Trophoblast cell (in vitro differentiated cells and primary cell): ENCODE measurements around the gene DAAM1.

Source experiments
- DNase-seq, 2 donors: peaks; one replicate each; pipeline ENCODE4 v3.0.0-alpha.2; 2016
- H2AFZ ChIP-seq: 2 replicates; pipeline ENCODE4 v1.6.1; 2013; ENCODE audit warnings: low read length, moderate library complexity, mild to moderate bottlenecking; ENCODE audit not compliant: insufficient read depth, poor library complexity
- H2AK5ac ChIP-seq: 2 replicates; pipeline ENCODE4 v1.6.1; 2013; ENCODE audit warnings: mild to moderate bottlenecking, low read length
- H2BK120ac ChIP-seq: 2 replicates; pipeline ENCODE4 v1.6.1; 2013; ENCODE audit warnings: low read length, mild to moderate bottlenecking, moderate library complexity; ENCODE audit not compliant: insufficient read depth, poor library complexity
- H2BK12ac ChIP-seq: 2 replicates; pipeline ENCODE4 v1.6.1; 2013; ENCODE audit warnings: mild to moderate bottlenecking, low read length, moderate library complexity
- H2BK5ac ChIP-seq: 2 replicates; pipeline ENCODE4 v1.6.1; 2013; ENCODE audit warnings: low read length, low read depth, moderate library complexity, mild to moderate bottlenecking; ENCODE audit not compliant: poor library complexity
- H3K14ac ChIP-seq: 2 replicates; pipeline ENCODE4 v1.6.1; 2013; ENCODE audit warnings: mild to moderate bottlenecking, low read length
- H3K18ac ChIP-seq: 2 replicates; pipeline ENCODE4 v1.6.1; 2013; ENCODE audit warnings: mild to moderate bottlenecking, low read length
- H3K23ac ChIP-seq: 2 replicates; pipeline ENCODE4 v1.6.1; 2013; ENCODE audit warnings: low read length
- H3K27ac ChIP-seq: 2 replicates; pipeline ENCODE4 v1.5.1; 2013; ENCODE audit warnings: low read depth, mild to moderate bottlenecking, inconsistent platforms, low read length, moderate library complexity
- H3K27me3 ChIP-seq: 2 replicates; pipeline ENCODE4 v1.6.1; 2013; ENCODE audit warnings: inconsistent platforms, mild to moderate bottlenecking, low read length, moderate library complexity; ENCODE audit not compliant: insufficient read depth
- H3K36me3 ChIP-seq, 2 experiments: 1 replicate in 1 of 2; 2 replicates in 1 of 2; pipeline ENCODE4 v1.6.1; 2013; ENCODE audit warnings: low read length in 2 of 2, mild to moderate bottlenecking in 2 of 2, moderate library complexity in 1 of 2; ENCODE audit not compliant: insufficient read depth in 2 of 2, control insufficient read depth in 1 of 2
- H3K4ac ChIP-seq: 2 replicates; pipeline ENCODE4 v1.6.1; 2013; ENCODE audit warnings: low read depth, mild to moderate bottlenecking, low read length, moderate library complexity
- H3K4me1 ChIP-seq, 2 experiments: 1 replicate in 1 of 2; 2 replicates in 1 of 2; pipeline ENCODE4 v1.6.1; 2013; ENCODE audit warnings: low read length in 2 of 2, mild to moderate bottlenecking in 2 of 2, moderate library complexity in 1 of 2; ENCODE audit not compliant: insufficient read depth in 2 of 2, control insufficient read depth in 1 of 2
- H3K4me2 ChIP-seq: 2 replicates; pipeline ENCODE4 v1.6.1; 2013; ENCODE audit warnings: inconsistent platforms, mild to moderate bottlenecking, low read length, moderate library complexity
- H3K4me3 ChIP-seq: 2 replicates; pipeline ENCODE4 v1.5.1; 2013; ENCODE audit warnings: mild to moderate bottlenecking, low read depth, low read length, inconsistent platforms
- H3K79me1 ChIP-seq: one replicate; pipeline ENCODE4 v1.6.1; 2013; ENCODE audit warnings: low read length
- H3K79me2 ChIP-seq: 2 replicates; pipeline ENCODE4 v1.6.1; 2013; ENCODE audit warnings: low read length, mild to moderate bottlenecking; ENCODE audit not compliant: control insufficient read depth, insufficient read depth, poor library complexity
- H3K9ac ChIP-seq: 2 replicates; pipeline ENCODE4 v1.6.1; 2013; ENCODE audit warnings: mild to moderate bottlenecking, low read length
- H3K9me3 ChIP-seq: 2 replicates; pipeline ENCODE4 v1.6.1; 2013; ENCODE audit warnings: low read depth, mild to moderate bottlenecking, control low read depth, inconsistent platforms, low read length; ENCODE audit not compliant: insufficient read depth
- H4K12ac ChIP-seq: 2 replicates; pipeline ENCODE4 v1.6.1; 2013; ENCODE audit warnings: low read depth, mild to moderate bottlenecking, low read length, moderate library complexity
- H4K8ac ChIP-seq: 2 replicates; pipeline ENCODE4 v1.6.1; 2013; ENCODE audit warnings: low read depth, mild to moderate bottlenecking, low read length, moderate library complexity
- H4K91ac ChIP-seq: one replicate; pipeline ENCODE4 v1.6.1; 2013; ENCODE audit warnings: low read depth, mild to moderate bottlenecking, low read length, moderate library complexity
- WGBS: extraction: QIAGEN DNeasy Blood & Tissue Kit; methylation state at CpG from one replicate; pipeline ENCODE4 v1.1.7; 2013; ENCODE audit warnings: missing lambda C conversion rate; ENCODE audit not compliant: insufficient read length, insufficient coverage; ENCODE audit errors: extremely low coverage; 5-methylcytosine and 5-hydroxymethylcytosine counted together

Gene DAAM1

DNA sequence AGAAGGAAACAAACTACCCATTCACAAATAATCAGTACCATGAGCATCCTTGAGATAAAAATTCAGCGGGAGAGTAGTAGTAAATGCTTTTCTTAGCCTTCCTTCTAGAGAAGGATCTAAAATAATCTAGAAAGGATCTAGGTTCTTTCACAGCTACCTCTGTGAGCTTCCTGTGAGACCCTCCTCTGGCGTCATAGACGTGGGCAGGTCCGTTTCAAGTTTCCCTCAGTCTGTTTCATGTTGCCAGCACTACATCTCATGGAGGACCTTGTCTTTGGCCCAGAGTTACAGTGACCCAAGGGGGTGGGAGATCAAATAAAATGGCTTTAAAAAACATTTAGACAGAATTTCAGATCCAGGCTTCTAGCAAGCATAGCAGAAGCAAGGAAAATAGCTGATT, 13.6 kb downstream of the DAAM1 start:
- Histone ChIP-seq H3K4me2 (no peak overlapping the region), H3K27me3 (no peaks in the 10 kb centered on the region), H3K9me3 (no peaks in the 10 kb centered on the region), H4K91ac (no peak overlapping the region), H4K8ac (no peak overlapping the region), H3K4me1 (peaks cover 0 to 7% of the 10 kb centered on the region in 2 experiments), H3K79me2 (peaks cover 3% of the 10 kb centered on the region), H3K36me3 (no peaks in the 10 kb centered on the region), H2AK5ac (no peak overlapping the region), H3K23ac (no peak overlapping the region), H2BK120ac (no peak overlapping the region), H3K4me3 (no peak overlapping the region), H3K9ac (no peak overlapping the region), H4K12ac (no peak overlapping the region), H2BK12ac (no peak overlapping the region), H3K27ac (no peak overlapping the region), H3K4ac (no peak overlapping the region), H3K14ac (no peak overlapping the region), H3K18ac (no peak overlapping the region), H3K79me1 (no peaks in the 10 kb centered on the region), H2BK5ac (no peak overlapping the region), H2AFZ (no peak overlapping the region)
- no CpG with 5 or more reads among the region's 4 CpGs for WGBS
- no peak for DNase-seq

DNA sequence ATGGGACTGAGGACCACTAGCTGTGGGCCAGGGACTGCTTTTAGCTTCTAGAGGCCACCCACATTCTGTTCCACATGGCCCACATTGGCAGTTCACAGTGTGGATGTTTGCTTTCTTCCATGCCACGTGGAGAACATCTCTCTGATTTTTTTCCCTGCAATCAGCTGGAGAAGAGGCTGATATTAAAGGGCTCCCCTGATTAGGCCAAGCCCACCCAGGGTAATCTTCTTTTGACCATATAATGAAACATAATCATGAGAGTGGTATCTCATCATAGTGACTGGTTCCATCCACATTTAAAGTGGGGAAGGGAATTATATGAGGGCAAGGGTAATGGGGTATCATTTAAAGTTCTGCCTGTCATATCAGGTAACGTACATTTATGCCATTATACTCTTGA, 15.8 kb downstream of the DAAM1 start:
- Histone ChIP-seq H3K14ac (no peak overlapping the region), H2AFZ (no peak overlapping the region), H4K12ac (no peak overlapping the region), H3K4ac (peak overlapping the region; percentile 10), H2BK5ac (no peak overlapping the region), H3K9me3 (no peaks in the 10 kb centered on the region), H4K91ac (no peak overlapping the region), H2BK12ac (no peak overlapping the region), H3K36me3 (no peaks in the 10 kb centered on the region), H4K8ac (no peak overlapping the region), H3K4me3 (no peak overlapping the region), H3K79me2 (peaks cover 2% of the 10 kb centered on the region), H3K4me2 (no peak overlapping the region), H2AK5ac (no peak overlapping the region), H3K18ac (peak overlapping the region; percentile 51), H3K23ac (no peak overlapping the region), H2BK120ac (no peak overlapping the region), H3K9ac (no peak overlapping the region), H3K4me1 (peaks cover 0 to 5% of the 10 kb centered on the region in 2 experiments), H3K79me1 (no peaks in the 10 kb centered on the region), H3K27me3 (no peaks in the 10 kb centered on the region), H3K27ac (no peak overlapping the region)
- DNase-seq = no peak
- no CpG with 5 or more reads among the region's 2 CpGs for WGBS

DNA sequence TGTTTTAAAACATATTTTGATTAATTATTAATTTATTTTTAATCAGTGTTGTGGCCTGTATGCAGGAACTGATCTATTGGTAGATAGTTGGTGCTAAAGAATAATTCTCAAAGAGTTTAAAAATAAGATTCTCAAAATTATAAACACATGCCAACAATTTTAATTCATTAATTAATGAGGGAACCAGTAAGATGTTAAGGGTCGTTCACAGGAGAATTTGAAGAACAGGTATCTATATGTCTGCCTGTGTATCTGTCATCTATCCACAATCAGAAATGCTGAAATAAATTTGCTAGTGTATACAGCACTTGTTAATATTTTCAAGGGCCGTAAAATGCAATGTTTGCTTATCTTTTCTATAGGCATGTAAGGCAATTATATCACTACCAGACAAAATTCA, 18.4 kb downstream of the DAAM1 start:
- Histone ChIP-seq H3K4me3 (no peak overlapping the region), H3K18ac (no peak overlapping the region), H4K91ac (no peak overlapping the region), H2BK120ac (no peak overlapping the region), H3K27me3 (no peaks in the 10 kb centered on the region), H4K12ac (no peak overlapping the region), H3K14ac (no peak overlapping the region), H3K4me1 (no peaks in the 10 kb centered on the region), H3K4me2 (no peak overlapping the region), H2AFZ (no peak overlapping the region), H3K4ac (no peak overlapping the region), H4K8ac (no peak overlapping the region), H2BK5ac (no peak overlapping the region), H3K27ac (no peak overlapping the region), H3K9ac (no peak overlapping the region), H3K23ac (no peak overlapping the region), H3K9me3 (no peaks in the 10 kb centered on the region), H3K79me1 (no peaks in the 10 kb centered on the region), H2BK12ac (no peak overlapping the region), H2AK5ac (no peak overlapping the region), H3K79me2 (no peaks in the 10 kb centered on the region), H3K36me3 (no peaks in the 10 kb centered on the region)
- no CpG with 5 or more reads among the region's 2 CpGs for WGBS
- no peak for DNase-seq

DNA sequence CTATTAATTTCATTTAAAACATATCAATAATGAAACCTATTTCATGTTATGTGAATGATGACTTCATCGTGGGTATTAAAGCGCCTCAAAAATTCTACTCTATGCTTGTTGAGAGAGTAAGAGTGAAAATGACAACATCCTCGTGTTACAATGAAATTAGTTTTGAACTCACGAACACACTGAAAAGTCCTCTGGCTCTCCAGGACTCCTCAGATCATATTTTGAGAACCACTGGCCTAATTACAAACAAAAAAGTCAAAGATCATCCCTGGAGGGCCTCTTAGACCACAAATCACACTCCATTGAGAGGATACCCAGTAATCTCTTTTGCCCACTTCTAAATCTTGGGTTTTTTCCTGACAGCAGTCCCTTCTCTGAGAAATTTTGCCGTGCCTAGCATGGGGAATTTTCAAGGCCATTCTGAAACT, 19.1 kb downstream of the DAAM1 start:
- no peak overlapping the region for H2BK12ac ChIP-seq
- H3K79me1 ChIP-seq = no peaks in the 10 kb centered on the region
- H3K9ac ChIP-seq = no peak overlapping the region
- H4K12ac ChIP-seq = no peak overlapping the region
- no peak overlapping the region for H3K4me3 ChIP-seq
- no CpG with 5 or more reads among the region's 5 CpGs for WGBS
- H3K27ac ChIP-seq = no peak overlapping the region
- H4K8ac ChIP-seq = no peak overlapping the region
- no peak overlapping the region for H2BK120ac ChIP-seq
- no peak overlapping the region for H2AFZ ChIP-seq
- no peak overlapping the region for H4K91ac ChIP-seq
- H3K14ac ChIP-seq = no peak overlapping the region
- DNase-seq = no peak
- no peak overlapping the region for H3K18ac ChIP-seq
- H2AK5ac ChIP-seq = no peak overlapping the region
- no peaks in the 10 kb centered on the region for H3K27me3 ChIP-seq
- no peaks in the 10 kb centered on the region for H3K36me3 ChIP-seq
- H3K4ac ChIP-seq = no peak overlapping the region
- no peak overlapping the region for H2BK5ac ChIP-seq
- no peaks in the 10 kb centered on the region for H3K9me3 ChIP-seq
- H3K4me1 ChIP-seq = no peaks in the 10 kb centered on the region
- H3K23ac ChIP-seq = no peak overlapping the region
- no peak overlapping the region for H3K4me2 ChIP-seq
- H3K79me2 ChIP-seq = no peaks in the 10 kb centered on the region
